Measurements from ENCODE around the gene HIP1R.

GRCh38 chr12:122870163-122870842 lies 35.0 kb downstream of the HIP1R start:
- TF ChIP-seq POLR2A (IDR thresholded peaks at IDR 0.05) (no peak), CTCF (IDR thresholded peaks at IDR 0.05) (no peak)

Data from heart left ventricle (tissue), 13 donors.